A549 (cell line): ENCODE measurements around the gene NFIX. TPM values are rescaled to one million over a fixed set of nuclear protein-coding genes. Genes with fewer than 3 reads are reported as not detected.

Experiments used
- ATAC-seq, 2 experiments: fragments of 200-7000 bp in 1 of 2; fragments of >200 bp in 1 of 2; cut with Nextera tagmentation in 1 of 2; cut with Tn5 transposase in 1 of 2; 3 replicates each; pipeline versions ENCODE4 v1.8.0 to v1.9.1; 2018 to 2020; ENCODE audit warnings: mild to moderate bottlenecking in 1 of 2, moderate library complexity in 1 of 2
- CTCF ChIA-PET: fragments of 300-600 bp; sonication (Branson Sonifier 250); formaldehyde crosslinking; extraction: SDS; loops from one replicate; lab custom pipeline; 2021; ENCODE audit warnings: antibody characterized with exemption, inconsistent platforms; lab: Yijun Ruan, JAX
- POLR2A ChIA-PET: fragments of 350-600 bp; formaldehyde crosslinking; extraction: SDS; loops from one replicate; lab custom pipeline; 2021; ENCODE audit warnings: antibody characterized with exemption, inconsistent platforms; lab: Yijun Ruan, JAX
- DNase-seq, 2 experiments: peaks; one replicate each; pipeline versions ENCODE4 v3.0.0 to v3.0.0-alpha.2; 2011 to 2016; ENCODE audit warnings: low read depth in 1 of 2, low spot score in 1 of 2
- FAIRE-seq: peaks from 2 replicates; lab custom pipeline; 2011; peaks lifted over from hg19 to GRCh38; lab: Jason Lieb, UNC
- H3K27ac ChIP-seq, 2 experiments: fragments of >200 bp; sonication (Bioruptor Twin); formaldehyde crosslinking; 3 replicates each; pipeline ENCODE4 v1.5.1; 2016 to 2017
- H3K4me1 ChIP-seq: fragments of >200 bp; sonication (Bioruptor Twin); formaldehyde crosslinking; 3 replicates; pipeline ENCODE4 v1.6.1; 2016
- H3K4me2 ChIP-seq: fragments of >200 bp; sonication (Bioruptor Twin); formaldehyde crosslinking; 3 replicates; pipeline ENCODE4 v1.6.1; 2016
- H3K4me3 ChIP-seq: fragments of >200 bp; sonication (Bioruptor Twin); formaldehyde crosslinking; 3 replicates; pipeline ENCODE4 v1.5.1; 2016
- H3K9me3 ChIP-seq: fragments of >200 bp; sonication (Bioruptor Twin); formaldehyde crosslinking; 3 replicates; pipeline ENCODE4 v1.6.1; 2016
- BCL3 ChIP-seq: fragments of >200 bp; sonication (Bioruptor Twin); formaldehyde crosslinking; IDR thresholded peaks from 3 replicates; pipeline ENCODE4 v1.6.1; 2016
- BHLHE40 ChIP-seq: IDR thresholded peaks from 2 replicates; pipeline ENCODE4 v1.6.1; 2012; ENCODE audit warnings: low read depth, low read length, inconsistent platforms
- CBX2 ChIP-seq: fragments of 200-600 bp; sonication (generic); IDR thresholded peaks from 2 replicates; pipeline ENCODE4 v1.6.1; 2016; ENCODE audit warnings: low read depth, mild to moderate bottlenecking, borderline replicate concordance
- CBX8 ChIP-seq: fragments of 200-600 bp; sonication (generic); IDR thresholded peaks from 2 replicates; pipeline ENCODE4 v1.6.1; 2016
- CHD2 ChIP-seq: fragments of 150-350 bp; IDR thresholded peaks from 2 replicates; pipeline ENCODE4 v1.6.1; 2014; ENCODE audit warnings: low read length; ENCODE audit not compliant: partially characterized antibody
- CHD4 ChIP-seq: fragments of 200-600 bp; sonication (generic); IDR thresholded peaks from 2 replicates; pipeline ENCODE4 v1.6.1; 2016; ENCODE audit warnings: antibody characterized with exemption, mild to moderate bottlenecking, borderline replicate concordance
- E2F6 ChIP-seq: IDR thresholded peaks from 2 replicates; pipeline ENCODE4 v1.6.1; 2012; ENCODE audit warnings: low read depth, borderline replicate concordance
- EHF ChIP-seq: fragments of 250-450 bp; sonication (Bioruptor Pico); IDR thresholded peaks from 2 replicates; pipeline ENCODE4 v1.5.0; 2020; ENCODE audit warnings: mild to moderate bottlenecking
- ESRRA ChIP-seq: fragments of 150-350 bp; IDR thresholded peaks from 2 replicates; pipeline ENCODE4 v1.6.1; 2014; ENCODE audit warnings: mild to moderate bottlenecking, low read length, borderline replicate concordance
- FOXS1 ChIP-seq: fragments of 250-450 bp; sonication (Bioruptor Pico); IDR thresholded peaks from 2 replicates; pipeline ENCODE4 v1.5.0; 2020; ENCODE audit warnings: mild to moderate bottlenecking, moderate library complexity
- GATA3 ChIP-seq: IDR thresholded peaks from 2 replicates; pipeline ENCODE4 v1.6.1; 2012; ENCODE audit warnings: borderline replicate concordance
- HDAC2 ChIP-seq: fragments of 200-600 bp; sonication (generic); IDR thresholded peaks from 2 replicates; pipeline ENCODE4 v1.6.1; 2016
- HEYL ChIP-seq: fragments of 250-450 bp; sonication (Bioruptor Pico); IDR thresholded peaks from 2 replicates; pipeline ENCODE4 v1.8.0; 2021; ENCODE audit warnings: mild to moderate bottlenecking, moderate library complexity
- HOXA7 ChIP-seq: fragments of 250-450 bp; sonication (Bioruptor Pico); IDR thresholded peaks from 2 replicates; pipeline ENCODE4 v1.5.0; 2020; ENCODE audit warnings: mild to moderate bottlenecking, moderate library complexity
- HOXB5 ChIP-seq: fragments of 250-450 bp; sonication (Bioruptor Pico); IDR thresholded peaks from 2 replicates; pipeline ENCODE4 v1.5.0; 2020; ENCODE audit warnings: mild to moderate bottlenecking, moderate library complexity
- MAFK ChIP-seq: fragments of 450-650 bp; IDR thresholded peaks from 2 replicates; pipeline ENCODE4 v1.6.1; 2014; ENCODE audit not compliant: partially characterized antibody
- MAZ ChIP-seq: fragments of 150-350 bp; IDR thresholded peaks from 2 replicates; pipeline ENCODE4 v1.6.1; 2014; ENCODE audit warnings: antibody characterized with exemption, low read depth, low read length, borderline replicate concordance
- NPAS2 ChIP-seq: fragments of 250-450 bp; sonication (Bioruptor Pico); IDR thresholded peaks from 2 replicates; pipeline ENCODE4 v1.8.0; 2022; ENCODE audit warnings: mild to moderate bottlenecking, moderate library complexity, borderline replicate concordance
- PBX3 ChIP-seq: IDR thresholded peaks from 2 replicates; pipeline ENCODE4 v1.6.1; 2012
- RAD21 ChIP-seq, 2 experiments: fragments of >200 bp in 1 of 2; sonication (Bioruptor Twin) in 1 of 2; formaldehyde crosslinking in 1 of 2; IDR thresholded peaks in 1 of 2; conservative IDR thresholded peaks in 1 of 2; 2 replicates in 1 of 2; 3 replicates in 1 of 2; pipeline ENCODE4 v1.6.1; 2012 to 2018; ENCODE audit warnings: inconsistent platforms in 1 of 2
- REST ChIP-seq: fragments of 200-600 bp; sonication (generic); IDR thresholded peaks from 2 replicates; pipeline ENCODE4 v1.6.1; 2016; ENCODE audit warnings: antibody characterized with exemption, mild to moderate bottlenecking, moderate library complexity
- RFX5 ChIP-seq: fragments of 450-650 bp; IDR thresholded peaks from 2 replicates; pipeline ENCODE4 v1.7.1; 2014; ENCODE audit warnings: antibody characterized with exemption, mild to moderate bottlenecking, moderate library complexity
- SMC3 ChIP-seq: fragments of >200 bp; sonication (Bioruptor Twin); formaldehyde crosslinking; IDR thresholded peaks from 3 replicates; pipeline ENCODE4 v1.6.1; 2018; ENCODE audit warnings: inconsistent platforms
- ZC3H11A ChIP-seq: fragments of 450-650 bp; IDR thresholded peaks from 2 replicates; pipeline ENCODE4 v1.6.1; 2014; ENCODE audit warnings: antibody characterized with exemption, mild to moderate bottlenecking
- ZFP36 ChIP-seq: fragments of 450-650 bp; IDR thresholded peaks from 2 replicates; pipeline ENCODE4 v1.6.1; 2014; ENCODE audit warnings: borderline replicate concordance; ENCODE audit not compliant: partially characterized antibody
- WGBS: methylation state at CpG from one replicate; pipeline ENCODE4 v1.1.6; 2017; ENCODE audit errors: missing lambda C conversion rate; 5-methylcytosine and 5-hydroxymethylcytosine counted together
- polyA plus RNA-seq, 4 experiments: library from polyadenylated mRNA; depleted of rRNA in 3 of 4; stranded (reverse); fragments of >200 nt; fragmentation: RNase III in 1 of 4; extraction: RNeasy Plus Mini Kit Qiagen cat#74134 plus additional on column Dnase treatment in 1 of 4; gene quantifications; 2 replicates in 3 of 4; 3 replicates in 1 of 4; pipeline ENCODE4 v1.2.3, GENCODE V29; 2011 to 2017
- TF ChIP-seq, protein P1 (sequence below): fragments of 250-450 bp; sonication (Bioruptor Pico); IDR thresholded peaks from 2 replicates; pipeline ENCODE4 v1.5.0; 2021; ENCODE audit warnings: mild to moderate bottlenecking, moderate library complexity, borderline replicate concordance
- TF ChIP-seq, protein P2 (sequence below): fragments of 450-650 bp; IDR thresholded peaks from 2 replicates; pipeline ENCODE4 v1.6.1; 2014; ENCODE audit warnings: antibody characterized with exemption

The NFIX gene
- polyA plus RNA-seq, 2 of the 4 experiments (the other 2 are of a cell fraction) = 0.52 to 3.0 TPM

GRCh38 chr19:13109361-13110098 lies 114.3 kb downstream of the NFIX start:
- DNase-seq = no peak
- Histone ChIP-seq H3K4me2 (no peak overlapping the region), H3K4me1 (no peaks in the 10 kb centered on the region), H3K4me3 (no peak overlapping the region), H3K27ac (no peak overlapping the region), H3K9me3 (no peaks in the 10 kb centered on the region)
- CTCF ChIA-PET = no interaction called here
- FAIRE-seq = no peak
- no peak for TF ChIP-seq ZFP36
- no peak for TF ChIP-seq ZC3H11A
- TF ChIP-seq ESRRA = no peak
- no peak for TF ChIP-seq SMC3
- TF ChIP-seq EHF (CRISPR knock-in tag) = no peak
- TF ChIP-seq E2F6 = no peak
- no peak for TF ChIP-seq PBX3
- TF ChIP-seq RFX5 = no peak
- TF ChIP-seq MAFK = no peak
- TF ChIP-seq BHLHE40 = no peak
- TF ChIP-seq, protein P1, sequence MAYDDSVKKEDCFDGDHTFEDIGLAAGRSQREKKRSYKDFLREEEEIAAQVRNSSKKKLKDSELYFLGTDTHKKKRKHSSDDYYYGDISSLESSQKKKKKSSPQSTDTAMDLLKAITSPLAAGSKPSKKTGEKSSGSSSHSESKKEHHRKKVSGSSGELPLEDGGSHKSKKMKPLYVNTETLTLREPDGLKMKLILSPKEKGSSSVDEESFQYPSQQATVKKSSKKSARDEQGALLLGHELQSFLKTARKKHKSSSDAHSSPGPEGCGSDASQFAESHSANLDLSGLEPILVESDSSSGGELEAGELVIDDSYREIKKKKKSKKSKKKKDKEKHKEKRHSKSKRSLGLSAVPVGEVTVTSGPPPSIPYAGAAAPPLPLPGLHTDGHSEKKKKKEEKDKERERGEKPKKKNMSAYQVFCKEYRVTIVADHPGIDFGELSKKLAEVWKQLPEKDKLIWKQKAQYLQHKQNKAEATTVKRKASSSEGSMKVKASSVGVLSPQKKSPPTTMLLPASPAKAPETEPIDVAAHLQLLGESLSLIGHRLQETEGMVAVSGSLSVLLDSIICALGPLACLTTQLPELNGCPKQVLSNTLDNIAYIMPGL (CRISPR knock-in tag) = no peak
- TF ChIP-seq, protein P2, sequence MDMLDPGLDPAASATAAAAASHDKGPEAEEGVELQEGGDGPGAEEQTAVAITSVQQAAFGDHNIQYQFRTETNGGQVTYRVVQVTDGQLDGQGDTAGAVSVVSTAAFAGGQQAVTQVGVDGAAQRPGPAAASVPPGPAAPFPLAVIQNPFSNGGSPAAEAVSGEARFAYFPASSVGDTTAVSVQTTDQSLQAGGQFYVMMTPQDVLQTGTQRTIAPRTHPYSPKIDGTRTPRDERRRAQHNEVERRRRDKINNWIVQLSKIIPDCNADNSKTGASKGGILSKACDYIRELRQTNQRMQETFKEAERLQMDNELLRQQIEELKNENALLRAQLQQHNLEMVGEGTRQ = no peak
- ATAC-seq = no peak
- WGBS = 97% methylated on average over 25 of the region's 30 CpGs
- POLR2A ChIA-PET = no interaction called here

GRCh38 chr19:13110099-13110610 lies 114.9 kb downstream of the NFIX start:
- H3K4me2 ChIP-seq = no peak overlapping the region
- FAIRE-seq = no peak
- H3K27ac ChIP-seq = no peak overlapping the region
- no peak overlapping the region for H3K4me3 ChIP-seq
- H3K4me1 ChIP-seq = peaks cover 4% of the 10 kb centered on the region; the same call in 1 of the 3 replicates
- DNase-seq = no peak
- H3K9me3 ChIP-seq = no peaks in the 10 kb centered on the region
- WGBS = 71% methylated on average over 2 of the region's 15 CpGs
- ATAC-seq = peak in 1 of 2 experiments; percentile 47; a peak in 1 of 6 replicates
- ChIA-PET CTCF (interaction anchor here (1.2 kb wide), 1 partner anchor 145 kb away, joined by 4 read pairs; no protein-coding TSS in a partner anchor), POLR2A (no interaction called here)
- TF ChIP-seq CBX2 (no peak), REST (no peak), CHD2 (no peak), ZFP36 (no peak), HOXA7 (no peak), SMC3 (no peak), CBX8 (no peak), HEYL (CRISPR knock-in tag) (no peak), BCL3 (no peak), CHD4 (no peak), NPAS2 (CRISPR knock-in tag) (no peak), HDAC2 (no peak), MAZ (no peak), RAD21 (conservative IDR thresholded peaks at IDR 0.05 in 1 of 2, IDR thresholded peaks at IDR 0.05 in 1 of 2) (no peak), HOXB5 (no peak), GATA3 (no peak), FOXS1 (CRISPR knock-in tag) (no peak)
